Suprapubic skin (tissue), 4 donors: ENCODE measurements around the gene TBC1D22A. TPM values are rescaled to one million over a fixed set of nuclear protein-coding genes. Genes with fewer than 3 reads are reported as not detected.

Source experiments
- DNase-seq, 2 donors: peaks; one replicate each; pipeline ENCODE4 v3.0.0-alpha.2; 2019; ENCODE audit warnings: low spot score in 2 of 2
- H3K27ac ChIP-seq: fragments of 200-600 bp; sonication (generic); one replicate; pipeline ENCODE4 v1.5.1; 2019
- H3K27me3 ChIP-seq: fragments of 200-600 bp; sonication (generic); one replicate; pipeline ENCODE4 v1.5.1; 2019
- H3K36me3 ChIP-seq: fragments of 200-600 bp; sonication (generic); one replicate; pipeline ENCODE4 v1.5.1; 2019
- H3K4me1 ChIP-seq: fragments of 200-600 bp; sonication (generic); one replicate; pipeline ENCODE4 v1.5.1; 2019
- H3K4me3 ChIP-seq: fragments of 200-600 bp; sonication (generic); one replicate; pipeline ENCODE4 v1.5.1; 2019; ENCODE audit warnings: mild to moderate bottlenecking
- H3K9me3 ChIP-seq: fragments of 200-600 bp; sonication (generic); one replicate; pipeline ENCODE4 v1.5.1; 2019
- CTCF ChIP-seq, 2 donors: fragments of 200-600 bp in 1 of 2; fragments of 450-650 bp in 1 of 2; sonication (generic) in 1 of 2; IDR thresholded peaks; one replicate each; pipeline ENCODE4 v1.5.1; 2016 to 2019; ENCODE audit warnings: antibody characterized with exemption in 2 of 2, mild to moderate bottlenecking in 1 of 2, moderate library complexity in 1 of 2
- EP300 ChIP-seq: sonication (generic); formaldehyde crosslinking; IDR thresholded peaks from one replicate; pipeline ENCODE4 v1.6.1; 2017; ENCODE audit warnings: antibody characterized with exemption
- POLR2A ChIP-seq, 2 donors: fragments of 450-650 bp; IDR thresholded peaks; one replicate each; pipeline ENCODE4 v1.6.1; 2017; ENCODE audit warnings: antibody characterized with exemption in 2 of 2, mild to moderate bottlenecking in 2 of 2, moderate library complexity in 2 of 2
- POLR2AphosphoS5 ChIP-seq, 3 donors: sonication (generic); formaldehyde crosslinking; IDR thresholded peaks; one replicate each; pipeline ENCODE4 v1.6.1; 2017; ENCODE audit warnings: antibody characterized with exemption in 3 of 3
- WGBS: methylation state at CpG from one replicate; pipeline ENCODE4 v1.1.5; 2018; 5-methylcytosine and 5-hydroxymethylcytosine counted together
- total RNA-seq, 4 donors: library from RNA; depleted of rRNA; stranded (reverse); fragments of >200 nt; gene quantifications; one replicate each; pipeline ENCODE4 v1.1.0, GENCODE V29; 2016

The TBC1D22A gene
- total RNA-seq, 4 donors from 2014 or later = 24.8 to 43.2 (median 35.4) TPM

GRCh38 chr22:46853191-46853590 lies 90.7 kb downstream of the TBC1D22A start:
- no peaks in the 10 kb centered on the region for H3K4me1 ChIP-seq
- no peaks in the 10 kb centered on the region for H3K9me3 ChIP-seq
- no peak overlapping the region for H3K4me3 ChIP-seq
- DNase-seq = no peak
- H3K27ac ChIP-seq = no peak overlapping the region
- TF ChIP-seq POLR2AphosphoS5 (IDR thresholded peaks at IDR 0.05) = no peak
- no peak for TF ChIP-seq POLR2A (IDR thresholded peaks at IDR 0.05)
- no peak for TF ChIP-seq CTCF (IDR thresholded peaks at IDR 0.05)
- no peak for TF ChIP-seq EP300
- H3K27me3 ChIP-seq = no peaks in the 10 kb centered on the region
- 93% methylated on average over 16 of the region's 16 CpGs for WGBS
- H3K36me3 ChIP-seq = peaks cover 17% of the 10 kb centered on the region

DNA sequence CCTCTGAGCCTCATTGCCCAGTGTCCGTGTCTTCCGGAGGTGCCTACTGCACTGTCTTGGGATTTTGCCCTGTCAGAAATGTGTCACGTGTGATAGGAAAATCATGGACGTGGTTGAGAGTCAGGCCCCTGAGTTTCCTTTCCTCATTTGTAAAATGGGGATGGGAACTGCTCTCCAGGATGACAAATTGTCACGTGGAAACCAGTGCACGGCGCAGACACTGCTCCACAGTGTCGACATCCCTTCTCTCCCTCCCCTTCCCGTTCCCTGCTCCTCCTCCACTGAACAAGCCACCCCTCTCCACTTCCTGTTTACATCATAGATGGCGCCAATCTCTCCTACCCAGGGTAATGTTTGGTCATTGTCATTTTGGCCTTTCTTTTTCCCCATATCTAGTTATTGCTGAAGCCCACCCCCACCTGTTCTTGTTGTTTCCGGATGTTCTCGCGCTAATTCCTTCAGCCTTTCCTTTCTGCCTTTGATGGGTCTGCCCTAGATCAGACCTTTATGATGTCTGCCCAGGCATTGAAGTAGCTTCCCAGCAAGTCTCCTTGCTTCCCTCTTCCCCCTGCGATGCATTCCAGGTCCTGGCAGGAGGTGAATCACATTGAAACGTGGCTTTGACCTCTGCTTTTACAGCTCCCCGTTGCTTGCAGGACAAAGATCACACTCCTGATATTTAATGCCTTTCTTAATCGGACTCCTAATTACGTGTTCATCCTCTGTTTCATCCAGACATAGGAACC lies 91.8 kb downstream of the TBC1D22A start:
- no peak for TF ChIP-seq CTCF (IDR thresholded peaks at IDR 0.05)
- TF ChIP-seq POLR2A (IDR thresholded peaks at IDR 0.05) = no peak
- no peak for TF ChIP-seq POLR2AphosphoS5 (IDR thresholded peaks at IDR 0.05)
- TF ChIP-seq EP300 = no peak
- Histone ChIP-seq H3K4me1 (no peaks in the 10 kb centered on the region), H3K4me3 (no peak overlapping the region), H3K9me3 (no peaks in the 10 kb centered on the region), H3K36me3 (peaks cover 17% of the 10 kb centered on the region), H3K27ac (no peak overlapping the region), H3K27me3 (no peaks in the 10 kb centered on the region)
- 79% methylated on average over 18 of the region's 18 CpGs for WGBS
- no peak for DNase-seq

- H3K27ac ChIP-seq = no peak overlapping the region
These were observed 93.2 kb downstream of the TBC1D22A start for GRCh38 chr22:46855681-46856080.

GRCh38 chr22:46856661-46857060 lies 94.2 kb downstream of the TBC1D22A start:
- DNase-seq = no peak
- H3K9me3 ChIP-seq = no peaks in the 10 kb centered on the region
- H3K4me1 ChIP-seq = no peaks in the 10 kb centered on the region
- H3K27me3 ChIP-seq = no peaks in the 10 kb centered on the region
- TF ChIP-seq POLR2AphosphoS5 (IDR thresholded peaks at IDR 0.05) = no peak
- TF ChIP-seq POLR2A (IDR thresholded peaks at IDR 0.05) = no peak
- TF ChIP-seq CTCF (IDR thresholded peaks at IDR 0.05) = no peak
- no peak for TF ChIP-seq EP300
- H3K27ac ChIP-seq = no peak overlapping the region
- H3K36me3 ChIP-seq = peaks cover 12% of the 10 kb centered on the region
- H3K4me3 ChIP-seq = no peak overlapping the region
- WGBS = 86% methylated on average over 3 of the region's 3 CpGs

More at GRCh38 chr22:46855681-46856080, 93.2 kb downstream of the TBC1D22A start:
- no peaks in the 10 kb centered on the region for H3K9me3 ChIP-seq
- DNase-seq = no peak
- peaks cover 17% of the 10 kb centered on the region for H3K36me3 ChIP-seq
- H3K4me1 ChIP-seq = no peaks in the 10 kb centered on the region
- H3K27me3 ChIP-seq = no peaks in the 10 kb centered on the region
- 94% methylated on average over 12 of the region's 12 CpGs for WGBS
- no peak overlapping the region for H3K4me3 ChIP-seq
- no peak for TF ChIP-seq POLR2A (IDR thresholded peaks at IDR 0.05)
- TF ChIP-seq CTCF (IDR thresholded peaks at IDR 0.05) = no peak
- TF ChIP-seq POLR2AphosphoS5 (IDR thresholded peaks at IDR 0.05) = no peak

DNA sequence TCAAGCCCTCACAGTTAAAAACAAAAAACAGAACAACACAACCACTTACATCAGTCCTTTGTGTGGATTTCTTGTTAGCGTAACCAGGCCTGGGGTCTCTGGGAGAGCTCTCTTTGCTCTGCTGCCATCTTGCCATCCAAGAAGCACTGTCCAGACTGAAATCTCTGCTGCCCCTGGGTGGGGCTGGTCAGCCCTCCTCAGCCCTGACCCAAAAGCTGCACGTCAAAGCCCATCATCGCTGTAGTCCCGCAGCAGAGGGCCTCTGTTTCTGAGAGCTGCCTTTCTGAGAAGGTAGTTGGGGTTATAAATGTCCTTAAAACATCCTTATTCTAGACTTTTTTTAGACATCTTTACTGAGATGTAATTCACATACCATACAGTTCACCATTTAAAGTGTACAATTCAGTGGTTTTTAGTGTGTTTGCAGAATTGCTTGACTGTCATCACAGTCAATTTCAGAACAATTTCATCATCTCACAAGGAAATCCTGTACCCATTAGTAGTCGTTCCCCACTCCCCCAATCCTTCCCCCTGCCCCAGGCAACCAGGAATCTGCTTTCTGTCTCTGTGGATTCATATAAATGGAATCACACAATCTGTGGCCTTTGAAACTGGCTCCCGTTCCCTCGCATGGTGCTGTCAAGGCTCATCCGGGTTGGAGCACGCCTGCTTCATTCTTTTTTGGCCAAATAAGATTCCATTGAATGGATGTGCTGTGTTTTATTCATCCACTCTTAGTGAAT lies 94.9 kb downstream of the TBC1D22A start:
- Histone ChIP-seq H3K4me3 (no peak overlapping the region), H3K9me3 (no peaks in the 10 kb centered on the region), H3K27ac (no peak overlapping the region), H3K4me1 (no peaks in the 10 kb centered on the region), H3K27me3 (no peaks in the 10 kb centered on the region), H3K36me3 (peaks cover 5% of the 10 kb centered on the region)
- DNase-seq = no peak
- TF ChIP-seq POLR2AphosphoS5 (IDR thresholded peaks at IDR 0.05) (no peak), EP300 (no peak), POLR2A (IDR thresholded peaks at IDR 0.05) (no peak), CTCF (IDR thresholded peaks at IDR 0.05) (no peak)
- 93% methylated on average over 9 of the region's 9 CpGs for WGBS
